Spleen (tissue), 11 donors: Measurements from ENCODE around the gene TTC16. TPM values are rescaled to one million over a fixed set of nuclear protein-coding genes. Genes with fewer than 3 reads are reported as not detected.

ENCODE experiments used
- DNase-seq: peaks from one replicate; pipeline ENCODE4 v3.0.0-alpha.2; 2020
- H3K27ac ChIP-seq, 8 donors: fragments of 200-600 bp; sonication (generic) in 7 of 8; 1 replicate in 4 of 8; 2 replicates in 4 of 8; pipeline versions ENCODE4 v1.5.0 to v1.8.0; 2016 to 2021; ENCODE audit warnings: inconsistent platforms in 4 of 8, mild to moderate bottlenecking in 4 of 8, moderate library complexity in 1 of 8
- H3K27me3 ChIP-seq, 7 donors: fragments of 200-600 bp; sonication (generic) in 6 of 7; replicated peaks in 1 of 7; 1 replicate in 4 of 7; 2 replicates in 3 of 7; pipeline versions ENCODE4 v1.5.0 to v1.8.0; 2016 to 2021; ENCODE audit warnings: inconsistent platforms in 3 of 7, mild to moderate bottlenecking in 1 of 7
- H3K36me3 ChIP-seq, 6 donors: fragments of 200-600 bp; sonication (generic) in 5 of 6; 1 replicate in 4 of 6; 2 replicates in 2 of 6; pipeline versions ENCODE4 v1.5.0 to v1.8.0; 2016 to 2021; ENCODE audit warnings: inconsistent platforms in 2 of 6
- H3K4me1 ChIP-seq, 6 donors: fragments of 200-600 bp; sonication (generic) in 5 of 6; 1 replicate in 3 of 6; 2 replicates in 3 of 6; pipeline versions ENCODE4 v1.5.0 to v1.8.0; 2016 to 2021; ENCODE audit warnings: inconsistent platforms in 3 of 6
- H3K4me3 ChIP-seq, 8 donors: fragments of 200-600 bp; sonication (generic) in 7 of 8; 1 replicate in 4 of 8; 2 replicates in 4 of 8; pipeline versions ENCODE4 v1.5.0 to v1.8.0; 2016 to 2021; ENCODE audit warnings: inconsistent platforms in 4 of 8, mild to moderate bottlenecking in 4 of 8, moderate library complexity in 2 of 8
- H3K9me3 ChIP-seq, 8 donors: fragments of 200-600 bp; sonication (generic) in 7 of 8; 1 replicate in 4 of 8; 2 replicates in 4 of 8; pipeline versions ENCODE4 v1.5.0 to v1.8.0; 2016 to 2021; ENCODE audit warnings: inconsistent platforms in 4 of 8
- CTCF ChIP-seq, 11 experiments: fragments of 200-600 bp in 7 of 11; fragments of 450-650 bp in 4 of 11; sonication (generic) in 4 of 11; IDR thresholded peaks in 8 of 11; conservative IDR thresholded peaks in 3 of 11; 1 replicate in 7 of 11; 2 replicates in 4 of 11; pipeline versions ENCODE4 v1.4.0 to v1.8.0; 2016 to 2021; ENCODE audit warnings: antibody characterized with exemption in 11 of 11, inconsistent platforms in 4 of 11, mild to moderate bottlenecking in 1 of 11
- POLR2A ChIP-seq, 3 donors: fragments of 450-650 bp; IDR thresholded peaks; one replicate each; pipeline ENCODE4 v1.5.1; 2017; ENCODE audit warnings: antibody characterized with exemption in 3 of 3, mild to moderate bottlenecking in 1 of 3
- POLR2AphosphoS5 ChIP-seq, 3 donors: sonication (generic); formaldehyde crosslinking; IDR thresholded peaks; one replicate each; pipeline ENCODE4 v1.5.1; 2017; ENCODE audit warnings: antibody characterized with exemption in 3 of 3
- WGBS, 5 donors: extraction: QIAGEN DNeasy Blood & Tissue Kit in 3 of 5; methylation state at CpG; one replicate each; pipeline versions ENCODE4 v1.1.5 to v1.1.7; 2013 to 2018; 5-methylcytosine and 5-hydroxymethylcytosine counted together
- intact Hi-C: fragments of 100-400 bp; cut with DNase I; formaldehyde crosslinking; loops from one replicate; pipeline ENCODE4 v1.15.0; 2023; ENCODE audit warnings: low total_unique reads
- polyA plus RNA-seq, 3 donors: library from polyadenylated mRNA; stranded (reverse); fragments of 200-250 nt; gene quantifications; one replicate each; pipeline ENCODE4 v1.2.1, GENCODE V29; 2013
- total RNA-seq, 7 donors: library from RNA; depleted of rRNA in 3 of 7; stranded (reverse); fragments of >200 nt in 3 of 7; fragmentation: NEBNext Ultra II Directional in 4 of 7; extraction: Animal tissue kit (Norgen Biotek cat#: 25700) in 4 of 7; gene quantifications; one replicate each; pipeline versions ENCODE4 v1.1.0 to v1.2.1, GENCODE V29; 2016 to 2021
- donor health status: healthy with polysubstance abuse.
- donor health status: DM: no; HTN: no; CAD: no; lungs with moderate emphysema.
- donor health status: DM: no; HTN: no; CAD: no.
- donor health status: Bipolar disorder and iron deficiency.
- donor health status: healthy.
- donor health status: DM: no; HTN: no; CAD: no.
- donor health status: DM: yes; HTN: yes; CAD: no.

The TTC16 gene
- total and polyA plus RNA-seq, 10 donors = 0.12 to 3.1 (median 1.8) TPM

GRCh38 chr9:127673234-127673633 is 42.6 kb upstream of the TTC16 start:
- Histone ChIP-seq H3K9me3 (no peaks in the 10 kb centered on the region), H3K4me1 (no peaks in the 10 kb centered on the region), H3K4me3 (no peak overlapping the region), H3K27ac (no peak overlapping the region), H3K27me3 (no peaks in the 10 kb centered on the region), H3K36me3 (peaks cover 0 to 64% (median 19%) of the 10 kb centered on the region in 6 donors)
- intact Hi-C loops = no loop called here
- WGBS, 5 donors = 84 to 91% (median 90%) methylated on average over 7 of the region's 7 CpGs
- TF ChIP-seq CTCF (IDR thresholded peaks at IDR 0.05 in 8 of 11, conservative IDR thresholded peaks at IDR 0.05 in 3 of 11) (no peak), POLR2A (IDR thresholded peaks at IDR 0.05) (no peak), POLR2AphosphoS5 (IDR thresholded peaks at IDR 0.05) (no peak)
- DNase-seq = no peak

- Histone ChIP-seq H3K27ac (no peak overlapping the region), H3K27me3 (no peaks in the 10 kb centered on the region), H3K4me1 (peaks cover 0 to 3% (median 1%) of the 10 kb centered on the region in 6 donors), H3K36me3 (peaks cover 0 to 85% (median 32%) of the 10 kb centered on the region in 6 donors), H3K9me3 (no peaks in the 10 kb centered on the region), H3K4me3 (no peak overlapping the region)
- intact Hi-C loops = no loop called here
- 83 to 94% (median 93%) methylated on average over 12 of the region's 12 CpGs for WGBS, 5 donors
- TF ChIP-seq POLR2AphosphoS5 (IDR thresholded peaks at IDR 0.05) = no peak
- no peak for TF ChIP-seq POLR2A (IDR thresholded peaks at IDR 0.05)
- no peak for TF ChIP-seq CTCF (IDR thresholded peaks at IDR 0.05 in 8 of 11, conservative IDR thresholded peaks at IDR 0.05 in 3 of 11)
- DNase-seq = no peak
These were observed 39.2 kb upstream of the TTC16 start for GRCh38 chr9:127676638-127677037.

- peaks cover 0 to 86% (median 20%) of the 10 kb centered on the region in 6 donors for H3K36me3 ChIP-seq
These were observed 36.4 kb upstream of the TTC16 start for GRCh38 chr9:127679506-127679905.

GRCh38 chr9:127680226-127680625 is 35.7 kb upstream of the TTC16 start:
- intact Hi-C loops = no loop called here
- Histone ChIP-seq H3K9me3 (no peaks in the 10 kb centered on the region), H3K4me1 (peaks cover 0 to 22% (median 10%) of the 10 kb centered on the region in 6 donors), H3K36me3 (peaks cover 0 to 87% (median 20%) of the 10 kb centered on the region in 6 donors), H3K27ac (no peak overlapping the region), H3K27me3 (no peaks in the 10 kb centered on the region), H3K4me3 (no peak overlapping the region)
- 90 to 97% (median 92%) methylated on average over 11 of the region's 11 CpGs for WGBS, 5 donors
- TF ChIP-seq CTCF (IDR thresholded peaks at IDR 0.05 in 8 of 11, conservative IDR thresholded peaks at IDR 0.05 in 3 of 11) = no peak
- TF ChIP-seq POLR2A (IDR thresholded peaks at IDR 0.05) = no peak
- TF ChIP-seq POLR2AphosphoS5 (IDR thresholded peaks at IDR 0.05) = no peak
- no peak for DNase-seq

More at GRCh38 chr9:127679506-127679905, 36.4 kb upstream of the TTC16 start:
- no peak for DNase-seq
- TF ChIP-seq POLR2AphosphoS5 (IDR thresholded peaks at IDR 0.05) (no peak), CTCF (IDR thresholded peaks at IDR 0.05 in 8 of 11, conservative IDR thresholded peaks at IDR 0.05 in 3 of 11) (no peak), POLR2A (IDR thresholded peaks at IDR 0.05) (no peak)
- Histone ChIP-seq H3K27ac (no peak overlapping the region), H3K9me3 (no peaks in the 10 kb centered on the region), H3K4me1 (peaks cover 0 to 22% (median 10%) of the 10 kb centered on the region in 6 donors), H3K4me3 (no peak overlapping the region), H3K27me3 (no peaks in the 10 kb centered on the region)
- intact Hi-C loops = no loop called here
- 79 to 94% (median 91%) methylated on average over 2 of the region's 2 CpGs for WGBS, 5 donors
